ENCODE results near the gene GCK.

GCK gene

GRCh38 chr7:44193011-44193802, 4.0 kb upstream of the GCK start:
- Mint-ChIP-seq H3K9me3 (no peaks in the 10 kb centered on the region), H3K27ac (ENCODE audit: low read depth) (no peak overlapping the region), H3K27me3 (peaks cover 55% of the 10 kb centered on the region), H3K36me3 (ENCODE audit: insufficient read depth) (no peaks in the 10 kb centered on the region), H3K4me1 (no peaks in the 10 kb centered on the region), H3K4me3 (no peak overlapping the region)
- ATAC-seq (replicated peaks; ENCODE audit: extremely low read depth, poor library complexity, severe bottlenecking): no peak
- DNase-seq (ENCODE audit: low spot score in 2 of 2): no peak

GRCh38 chr7:44191171-44191570, 1.9 kb upstream of the GCK start:
- no peaks in the 10 kb centered on the region for H3K9me3 Mint-ChIP-seq
- H3K27me3 Mint-ChIP-seq: peaks cover 43% of the 10 kb centered on the region
- H3K36me3 Mint-ChIP-seq (ENCODE audit: insufficient read depth): no peaks in the 10 kb centered on the region
- no peak overlapping the region for H3K27ac Mint-ChIP-seq (ENCODE audit: low read depth)
- ATAC-seq (replicated peaks; ENCODE audit: extremely low read depth, poor library complexity, severe bottlenecking): no peak
- H3K4me3 Mint-ChIP-seq: no peak overlapping the region
- DNase-seq (ENCODE audit: low spot score in 2 of 2): no peak
- no peaks in the 10 kb centered on the region for H3K4me1 Mint-ChIP-seq

- Mint-ChIP-seq H3K4me3 (no peak overlapping the region), H3K36me3 (ENCODE audit: insufficient read depth) (no peaks in the 10 kb centered on the region), H3K27me3 (peaks cover 43% of the 10 kb centered on the region), H3K9me3 (no peaks in the 10 kb centered on the region), H3K4me1 (no peaks in the 10 kb centered on the region), H3K27ac (ENCODE audit: low read depth) (no peak overlapping the region)
- no peak for ATAC-seq (replicated peaks; ENCODE audit: extremely low read depth, poor library complexity, severe bottlenecking)
- no peak for DNase-seq (ENCODE audit: low spot score in 2 of 2)
Measured at GRCh38 chr7:44189993-44190872, 994 bp upstream of the GCK start.

GRCh38 chr7:44188480-44189225, 586 bp downstream of the GCK start:
- peaks cover 33% of the 10 kb centered on the region for H3K27me3 Mint-ChIP-seq
- no peak for DNase-seq (ENCODE audit: low spot score in 2 of 2)

GRCh38 chr7:44187636-44188416, 1.4 kb downstream of the GCK start:
- Mint-ChIP-seq H3K36me3 (ENCODE audit: insufficient read depth) (peaks cover 3% of the 10 kb centered on the region), H3K27me3 (peaks cover 25% of the 10 kb centered on the region), H3K4me3 (no peak overlapping the region), H3K4me1 (no peaks in the 10 kb centered on the region), H3K27ac (ENCODE audit: low read depth) (no peak overlapping the region), H3K9me3 (no peaks in the 10 kb centered on the region)
- no peak for DNase-seq (ENCODE audit: low spot score in 2 of 2)
- no peak for ATAC-seq (replicated peaks; ENCODE audit: extremely low read depth, poor library complexity, severe bottlenecking)

More at GRCh38 chr7:44188480-44189225, 586 bp downstream of the GCK start:
- ATAC-seq (replicated peaks; ENCODE audit: extremely low read depth, poor library complexity, severe bottlenecking): no peak
- no peak overlapping the region for H3K4me3 Mint-ChIP-seq
- H3K9me3 Mint-ChIP-seq: no peaks in the 10 kb centered on the region
- no peaks in the 10 kb centered on the region for H3K4me1 Mint-ChIP-seq
- no peaks in the 10 kb centered on the region for H3K36me3 Mint-ChIP-seq (ENCODE audit: insufficient read depth)
- H3K27ac Mint-ChIP-seq (ENCODE audit: low read depth): no peak overlapping the region

- Mint-ChIP-seq H3K36me3 (ENCODE audit: insufficient read depth) (peaks cover 3% of the 10 kb centered on the region), H3K4me1 (no peaks in the 10 kb centered on the region), H3K9me3 (no peaks in the 10 kb centered on the region), H3K27ac (ENCODE audit: low read depth) (no peak overlapping the region), H3K27me3 (peaks cover 26% of the 10 kb centered on the region), H3K4me3 (no peak overlapping the region)
- ATAC-seq (replicated peaks; ENCODE audit: extremely low read depth, poor library complexity, severe bottlenecking): no peak
- no peak for DNase-seq (ENCODE audit: low spot score in 2 of 2)
Measured at GRCh38 chr7:44186736-44187135, 2.5 kb downstream of the GCK start.

- ATAC-seq (replicated peaks; ENCODE audit: extremely low read depth, poor library complexity, severe bottlenecking): no peak
- DNase-seq (ENCODE audit: low spot score in 2 of 2): no peak
- Mint-ChIP-seq H3K9me3 (no peaks in the 10 kb centered on the region), H3K27me3 (peaks cover 28% of the 10 kb centered on the region), H3K27ac (ENCODE audit: low read depth) (no peak overlapping the region), H3K36me3 (ENCODE audit: insufficient read depth) (peaks cover 3% of the 10 kb centered on the region), H3K4me1 (no peaks in the 10 kb centered on the region), H3K4me3 (no peak overlapping the region)
Measured at GRCh38 chr7:44185729-44186128, 3.5 kb downstream of the GCK start.

- peaks cover 3% of the 10 kb centered on the region for H3K36me3 Mint-ChIP-seq (ENCODE audit: insufficient read depth)
- H3K4me1 Mint-ChIP-seq: no peaks in the 10 kb centered on the region
- no peak overlapping the region for H3K4me3 Mint-ChIP-seq
- H3K9me3 Mint-ChIP-seq: no peaks in the 10 kb centered on the region
- DNase-seq (ENCODE audit: low spot score in 2 of 2): no peak
- peaks cover 28% of the 10 kb centered on the region for H3K27me3 Mint-ChIP-seq
- no peak overlapping the region for H3K27ac Mint-ChIP-seq (ENCODE audit: low read depth)
- no peak for ATAC-seq (replicated peaks; ENCODE audit: extremely low read depth, poor library complexity, severe bottlenecking)
Measured at GRCh38 chr7:44184873-44185446, 4.3 kb downstream of the GCK start.

GRCh38 chr7:44184206-44184872, 4.9 kb downstream of the GCK start:
- H3K27ac Mint-ChIP-seq (ENCODE audit: low read depth): no peak overlapping the region
- no peak for ATAC-seq (replicated peaks; ENCODE audit: extremely low read depth, poor library complexity, severe bottlenecking)
- no peaks in the 10 kb centered on the region for H3K4me1 Mint-ChIP-seq
- H3K9me3 Mint-ChIP-seq: no peaks in the 10 kb centered on the region
- peaks cover 3% of the 10 kb centered on the region for H3K36me3 Mint-ChIP-seq (ENCODE audit: insufficient read depth)
- DNase-seq (ENCODE audit: low spot score in 2 of 2): no peak
- H3K27me3 Mint-ChIP-seq: peaks cover 34% of the 10 kb centered on the region
- H3K4me3 Mint-ChIP-seq: no peak overlapping the region

GRCh38 chr7:44183386-44183785, 5.9 kb downstream of the GCK start:
- no peaks in the 10 kb centered on the region for H3K9me3 Mint-ChIP-seq
- DNase-seq (ENCODE audit: low spot score in 2 of 2): no peak
- peaks cover 44% of the 10 kb centered on the region for H3K27me3 Mint-ChIP-seq
- H3K27ac Mint-ChIP-seq (ENCODE audit: low read depth): no peak overlapping the region
- H3K4me1 Mint-ChIP-seq: no peaks in the 10 kb centered on the region
- no peak for ATAC-seq (replicated peaks; ENCODE audit: extremely low read depth, poor library complexity, severe bottlenecking)
- no peak overlapping the region for H3K4me3 Mint-ChIP-seq
- H3K36me3 Mint-ChIP-seq (ENCODE audit: insufficient read depth): peaks cover 3% of the 10 kb centered on the region

GRCh38 chr7:44182827-44183226, 6.4 kb downstream of the GCK start:
- Mint-ChIP-seq H3K4me3 (no peak overlapping the region), H3K4me1 (no peaks in the 10 kb centered on the region), H3K36me3 (ENCODE audit: insufficient read depth) (peaks cover 3% of the 10 kb centered on the region), H3K9me3 (no peaks in the 10 kb centered on the region), H3K27me3 (peaks cover 49% of the 10 kb centered on the region), H3K27ac (ENCODE audit: low read depth) (no peak overlapping the region)
- no peak for ATAC-seq (replicated peaks; ENCODE audit: extremely low read depth, poor library complexity, severe bottlenecking)
- no peak for DNase-seq (ENCODE audit: low spot score in 2 of 2)
